ENCODE results near the gene L3MBTL4. TPM values are rescaled to one million over a fixed set of nuclear protein-coding genes. Genes with fewer than 3 reads are reported as not detected.

L3MBTL4 gene
- total and polyA plus RNA-seq, 9 of the 15 experiments (the other 6 are each of a cell fraction or from before 2014, with no cell fraction given) = not detected

GRCh38 chr18:5986257-5986931 lies 428.3 kb downstream of the L3MBTL4 start (continued):
- TF ChIP-seq MLX (CRISPR knock-in tag; conservative IDR thresholded peaks at IDR 0.05) = no peak

GRCh38 chr18:5984245-5984644 lies 430.5 kb downstream of the L3MBTL4 start:
- POLR2A ChIA-PET = no interaction called here
- Histone ChIP-seq H3K36me3 (ENCODE audit: control insufficient read depth, insufficient read depth, low read length) (no peaks in the 10 kb centered on the region), H3K4me1 (replicated peaks in 1 of 2; ENCODE audit: control insufficient read depth in 2 of 2, insufficient read depth in 2 of 2, low read length in 2 of 2) (no peaks in the 10 kb centered on the region), H4K20me1 (replicated peaks; ENCODE audit: control insufficient read depth, insufficient read depth, low read length) (no peaks in the 10 kb centered on the region), H2AFZ (ENCODE audit: low read depth, low read length) (no peak overlapping the region), H3K79me2 (ENCODE audit: control insufficient read depth, insufficient read depth, low read length) (no peaks in the 10 kb centered on the region), H3K9me3 (replicated peaks; ENCODE audit: control insufficient read depth, insufficient read depth, low read depth, low read length) (no peaks in the 10 kb centered on the region; the same call in 1 of the 2 replicates), H3K27me3 (ENCODE audit: control insufficient read depth in 2 of 2, insufficient read depth in 2 of 2, low read length in 2 of 2) (no peaks in the 10 kb centered on the region), H3K9me1 (ENCODE audit: control insufficient read depth, insufficient read depth, low read length) (no peaks in the 10 kb centered on the region), H3K9ac (ENCODE audit: insufficient read depth in 1 of 2, low read depth in 2 of 2, low read length in 2 of 2) (no peak overlapping the region), H3K27ac (ENCODE audit: extremely low read depth, low read depth, low read length) (no peak overlapping the region), H3K4me2 (ENCODE audit: insufficient read depth, low read length) (no peak overlapping the region), H3K4me3 (no peak overlapping the region)
- in situ Hi-C loops (cut with MboI) (no loop called here), intact Hi-C loops (cut with micrococcal nuclease) (no loop called here)
- 0% methylated on average over 1 of the region's 1 CpG for WGBS (ENCODE audit: insufficient coverage, low coverage, missing lambda C conversion rate)
- BruUV-seq (replicated peaks) = no TSS peak
- ATAC-seq = no peak
- CTCF ChIA-PET (ENCODE audit: low intra/inter-chr PET ratio) = no interaction called here
- no peak for FAIRE-seq
- DNase-seq (ENCODE audit: extremely low read depth in 1 of 4, low spot score in 3 of 4) = no peak
- no peak for TF ChIP-seq ARNT (IDR thresholded peaks at IDR 0.05)
- TF ChIP-seq PHF8 (IDR thresholded peaks at IDR 0.05; ENCODE audit: borderline replicate concordance, low read length) = no peak
- no peak for TF ChIP-seq ZNF407 (IDR thresholded peaks at IDR 0.05; ENCODE audit: low read depth)
- TF ChIP-seq IRF2 (CRISPR knock-in tag; IDR thresholded peaks at IDR 0.05) = no peak
- TF ChIP-seq HDAC3 (IDR thresholded peaks at IDR 0.05; ENCODE audit: borderline replicate concordance, partially characterized antibody) = no peak
- no peak for TF ChIP-seq E4F1 (CRISPR knock-in tag; IDR thresholded peaks at IDR 0.05; ENCODE audit: borderline replicate concordance)
- no peak for TF ChIP-seq MTA3 (IDR thresholded peaks at IDR 0.05; ENCODE audit: borderline replicate concordance)

All from K562 (cell line).